GM23248 (cell line): ENCODE results near the gene MYH6.

Experiments used
- EZH2 ChIP-seq: fragments of 200-600 bp; sonication (generic); IDR thresholded peaks from 2 replicates; pipeline ENCODE4 v1.6.1; 2018; ENCODE audit warnings: antibody characterized with exemption, mild to moderate bottlenecking; ENCODE audit not compliant: insufficient read depth, poor library complexity, severe bottlenecking
- EZH2phosphoT487 ChIP-seq: fragments of 200-600 bp; sonication (generic); IDR thresholded peaks from 2 replicates; pipeline ENCODE4 v1.6.1; 2018; ENCODE audit warnings: antibody characterized with exemption, moderate library complexity, mild to moderate bottlenecking, low read depth; ENCODE audit not compliant: insufficient read depth

- TF ChIP-seq EZH2phosphoT487 (no peak), EZH2 (no peak)
These were observed 17.1 kb upstream of the MYH6 start for GRCh38 chr14:23425169-23425568.
